A673 (cell line): ENCODE data around the gene GCC1.
"Not testable (repeated sequence)": the region's sequence is repeated elsewhere in the genome, so short reads cannot be mapped to it uniquely, and the experiment has no call there.

Source experiments
- CTCF ChIP-seq: fragments of 300-800, 200-600 bp; sonication (generic); conservative IDR thresholded peaks from 2 replicates; pipeline ENCODE4 v1.5.1; 2017; ENCODE audit warnings: low read depth, mild to moderate bottlenecking, antibody characterized with exemption, low read length, moderate library complexity, mixed read lengths
- EZH2 ChIP-seq: fragments of 200-600 bp; sonication (generic); IDR thresholded peaks from 2 replicates; pipeline ENCODE4 v1.6.1; 2017; ENCODE audit warnings: borderline replicate concordance, low read depth, mild to moderate bottlenecking, mixed read lengths, antibody characterized with exemption, low read length; ENCODE audit not compliant: poor library complexity, severe bottlenecking

DNA sequence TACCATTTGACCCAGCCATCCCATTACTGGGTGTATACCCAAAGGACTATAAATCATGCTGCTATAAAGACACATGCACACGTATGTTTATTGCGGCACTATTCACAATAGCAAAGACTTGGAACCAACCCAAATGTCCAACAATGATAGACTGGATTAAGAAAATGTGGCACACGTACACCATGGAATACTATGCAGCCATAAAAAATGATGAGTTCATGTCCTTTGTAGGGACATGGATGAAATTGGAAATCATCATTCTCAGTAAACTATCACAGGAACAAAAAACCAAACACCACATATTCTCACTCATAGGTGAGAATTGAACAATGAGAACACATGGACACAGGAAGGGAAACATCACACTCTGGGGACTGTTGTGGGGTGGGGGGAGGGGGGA is 17.4 kb downstream of the GCC1 start:
- not testable (repeated sequence) for TF ChIP-seq CTCF, EZH2
